GM04503 (cell line): ENCODE results near the gene OXCT1.
"Not testable (repeated sequence)": the region's sequence is repeated elsewhere in the genome, so short reads cannot be mapped to it uniquely, and the experiment has no call there.

ENCODE experiments used
- DNase-seq: peaks from one replicate; pipeline ENCODE4 v3.0.0-alpha.2; 2012; ENCODE audit warnings: low read depth

The OXCT1 gene

DNA sequence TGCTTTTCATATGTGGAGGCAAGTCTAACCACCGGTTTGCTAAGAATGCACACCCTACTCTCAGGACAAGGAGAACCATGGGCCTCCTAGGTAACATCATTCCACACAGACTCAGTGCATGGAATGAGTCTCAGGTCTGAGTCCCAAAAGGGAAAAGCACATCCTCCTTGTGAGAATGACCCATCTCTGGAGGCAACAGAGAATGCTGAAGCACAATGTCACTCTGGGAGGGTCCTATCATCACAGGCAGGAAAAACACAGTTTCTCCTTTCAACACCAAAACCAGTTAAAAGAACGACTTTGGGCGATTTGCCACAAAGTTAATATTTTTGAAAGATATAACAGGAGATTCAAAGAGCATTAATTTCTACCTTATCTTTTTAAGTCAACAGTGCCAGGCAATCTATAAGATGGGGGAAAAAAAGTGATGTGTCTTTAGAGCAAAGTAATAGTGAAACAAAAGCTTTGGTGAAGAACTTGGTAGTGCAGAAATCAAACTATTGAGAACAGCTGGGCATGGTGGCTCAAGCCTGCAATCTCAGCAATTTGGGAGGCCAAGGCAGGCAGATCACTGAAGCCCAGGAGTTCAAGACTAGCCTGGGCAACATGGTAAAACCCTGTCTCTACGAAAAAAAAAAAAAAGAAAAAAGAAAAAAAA lies 97.3 kb downstream of the OXCT1 start:
- no peak for DNase-seq

- no peak for DNase-seq
Measured at GRCh38 chr5:41772056-41772455, 98.2 kb downstream of the OXCT1 start.

DNA sequence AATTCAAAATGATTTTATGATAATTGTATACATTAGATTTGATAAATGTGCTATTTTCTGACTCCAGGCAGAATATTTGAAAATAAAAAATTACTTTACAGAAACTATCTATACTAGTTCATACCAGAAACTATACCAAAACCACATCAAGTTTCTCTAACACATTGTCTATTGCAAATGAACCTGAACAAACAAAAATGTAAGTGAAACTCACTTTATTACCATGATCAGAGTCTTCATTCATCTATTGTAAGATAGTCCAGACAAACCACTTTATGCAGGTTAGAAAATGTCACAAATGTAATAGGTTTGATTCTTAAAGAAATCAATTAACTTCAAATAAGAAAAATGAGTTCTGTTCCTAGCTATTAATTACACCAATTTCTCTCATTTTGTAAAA lies 99.4 kb downstream of the OXCT1 start:
- no peak for DNase-seq

DNA sequence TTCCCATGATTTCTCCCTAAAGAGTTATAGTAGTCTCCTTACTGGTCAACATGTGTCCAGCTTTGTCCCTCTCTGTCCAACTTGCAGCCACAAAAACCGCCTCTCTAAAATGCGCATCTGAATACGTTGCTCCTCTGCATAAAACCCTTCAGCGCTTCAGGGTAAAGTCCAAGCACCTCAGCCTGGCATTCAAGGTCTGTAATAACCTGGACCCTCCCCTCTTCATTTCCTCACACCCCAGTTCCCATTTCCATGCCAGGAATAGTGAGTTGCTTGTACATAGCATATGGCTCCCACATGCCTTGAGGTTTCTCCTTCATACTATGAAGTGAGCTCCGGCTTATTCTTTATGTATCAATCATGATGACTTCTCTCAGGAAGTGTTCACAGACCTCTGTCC lies 101.5 kb downstream of the OXCT1 start:
- no peak for DNase-seq

- no peak for DNase-seq
Measured at GRCh38 chr5:41764650-41765049, 105.6 kb downstream of the OXCT1 start.

DNA sequence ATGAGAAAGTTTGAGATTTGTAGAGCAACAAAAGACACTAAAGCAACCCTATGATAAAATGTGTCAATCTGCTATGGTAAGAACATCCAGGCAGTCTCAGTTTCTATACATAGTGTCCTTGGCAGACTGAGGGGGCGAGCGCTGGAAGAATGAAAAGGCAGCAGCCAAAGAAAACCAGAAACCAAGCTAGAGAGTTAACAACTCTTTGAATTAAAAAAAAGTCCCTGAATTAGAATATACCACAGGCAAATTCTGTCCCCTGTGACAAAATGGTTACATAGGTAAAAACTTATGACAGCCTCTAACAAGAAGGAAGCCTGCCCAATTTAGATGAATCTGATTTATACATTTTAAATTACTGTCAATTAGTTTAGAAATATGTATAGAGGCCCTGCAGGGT lies 106.7 kb downstream of the OXCT1 start:
- DNase-seq: no peak

- peak; percentile 39 for DNase-seq
Measured at GRCh38 chr5:41763081-41763480, 107.1 kb downstream of the OXCT1 start.

- no peak for DNase-seq
Measured at GRCh38 chr5:41762426-41762825, 107.8 kb downstream of the OXCT1 start.

DNA sequence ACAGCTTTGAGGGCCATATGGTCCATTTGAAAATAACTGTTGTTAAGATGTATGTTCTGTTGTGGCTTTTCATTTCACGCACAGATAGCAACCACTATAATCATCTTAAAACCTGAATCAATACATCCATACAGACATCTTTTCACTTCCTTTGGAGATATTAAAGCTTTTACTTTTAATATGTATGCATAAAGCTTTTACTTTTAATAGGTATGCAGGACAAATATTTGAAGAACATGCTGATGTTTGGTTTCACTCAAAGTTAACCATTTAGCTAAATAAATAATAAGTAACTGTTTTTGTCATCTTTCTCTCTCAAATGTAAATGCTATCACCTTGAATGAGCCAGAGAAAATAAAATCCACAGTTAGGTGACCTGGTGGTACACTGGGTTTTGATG lies 108.6 kb downstream of the OXCT1 start:
- DNase-seq: no peak

GRCh38 chr5:41755705-41756104 lies 114.5 kb downstream of the OXCT1 start:
- DNase-seq: no peak

DNA sequence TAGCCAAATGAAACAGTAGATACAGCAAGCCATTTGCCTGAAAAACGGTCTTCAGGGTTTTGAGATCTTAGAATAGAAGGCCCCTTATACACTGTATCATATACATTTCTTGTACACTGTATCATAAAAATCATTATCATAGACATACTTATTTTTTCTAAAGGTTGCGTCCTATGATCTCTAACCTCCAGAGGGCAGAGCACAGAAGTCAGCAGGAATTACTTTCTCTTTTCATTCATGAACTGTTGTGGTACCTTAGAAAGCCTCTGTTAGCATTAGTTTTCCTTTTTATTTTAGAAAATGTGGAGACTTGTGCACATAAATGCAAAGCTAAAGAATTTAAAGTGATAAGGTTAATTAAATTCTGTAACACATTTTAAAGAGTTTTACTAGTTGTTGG lies 115.4 kb downstream of the OXCT1 start:
- DNase-seq: no peak

GRCh38 chr5:41751867-41752266 lies 118.4 kb downstream of the OXCT1 start:
- DNase-seq: no peak

GRCh38 chr5:41748631-41749030 lies 121.6 kb downstream of the OXCT1 start:
- DNase-seq: no peak

- DNase-seq: no peak
Measured at GRCh38 chr5:41747708-41748107, 122.5 kb downstream of the OXCT1 start.

DNA sequence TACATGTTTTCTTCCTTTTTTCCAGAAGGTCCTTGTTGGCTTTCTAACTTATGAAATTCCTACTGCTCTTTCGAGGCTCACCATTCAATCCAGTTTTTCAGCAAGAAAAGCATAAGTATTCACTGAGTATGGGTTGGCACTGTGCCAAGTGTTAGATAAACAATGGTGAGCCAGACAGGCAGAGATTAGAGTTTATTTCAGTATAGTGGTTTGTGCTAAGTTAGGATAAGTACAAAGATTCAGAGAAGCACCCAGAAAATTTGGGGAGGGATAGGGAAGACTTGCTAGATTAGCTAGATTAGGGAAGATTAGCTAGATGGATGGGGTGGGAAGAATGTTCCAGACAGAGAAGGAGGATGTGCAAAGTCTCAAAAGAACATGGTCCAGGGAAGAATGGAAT lies 122.9 kb downstream of the OXCT1 start:
- no peak for DNase-seq

- not testable (repeated sequence) for DNase-seq
Measured at GRCh38 chr5:41742608-41743007, 127.6 kb downstream of the OXCT1 start.

GRCh38 chr5:41738710-41739354 lies 131.4 kb downstream of the OXCT1 start:
- DNase-seq: no peak

- DNase-seq: peak; percentile 12
Measured at GRCh38 chr5:41736641-41737040, 133.6 kb downstream of the OXCT1 start.

DNA sequence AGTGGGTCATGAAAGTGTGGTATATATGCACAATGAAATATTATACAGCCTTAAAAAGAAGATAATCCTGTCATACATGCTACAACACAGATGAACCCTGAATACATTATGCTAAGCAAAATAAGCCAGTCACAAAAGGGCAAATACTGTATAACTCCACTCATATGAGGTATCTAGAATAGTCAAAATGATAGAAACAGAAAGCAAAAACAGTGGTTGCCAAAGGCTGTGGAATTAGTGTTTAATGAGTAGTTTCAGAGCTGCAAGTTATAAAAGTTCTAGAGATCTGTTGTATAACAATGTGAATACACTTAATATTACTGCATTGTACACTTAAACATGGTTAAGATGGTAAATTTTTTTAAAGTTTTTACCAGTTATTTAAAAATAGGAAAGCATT lies 135.0 kb downstream of the OXCT1 start:
- no peak for DNase-seq

DNA sequence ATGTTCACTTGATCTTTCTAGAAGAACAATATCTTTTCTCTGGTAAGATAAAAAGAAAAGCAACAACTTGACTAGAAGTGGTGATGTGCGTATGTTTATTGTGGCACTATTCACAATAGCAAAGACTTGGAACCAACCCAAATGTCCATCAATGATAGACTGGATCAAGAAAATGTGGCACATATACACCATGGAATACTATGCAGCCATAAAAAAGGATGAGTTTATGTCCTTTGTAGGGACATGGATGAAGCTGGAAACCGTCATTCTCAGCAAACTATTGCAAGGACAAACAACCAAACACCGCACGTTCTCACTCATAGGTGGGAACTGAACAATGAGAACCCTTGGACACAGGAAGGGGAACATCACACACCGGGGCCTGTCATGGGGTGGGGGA lies 140.8 kb downstream of the OXCT1 start:
- DNase-seq: not testable (repeated sequence)

DNA sequence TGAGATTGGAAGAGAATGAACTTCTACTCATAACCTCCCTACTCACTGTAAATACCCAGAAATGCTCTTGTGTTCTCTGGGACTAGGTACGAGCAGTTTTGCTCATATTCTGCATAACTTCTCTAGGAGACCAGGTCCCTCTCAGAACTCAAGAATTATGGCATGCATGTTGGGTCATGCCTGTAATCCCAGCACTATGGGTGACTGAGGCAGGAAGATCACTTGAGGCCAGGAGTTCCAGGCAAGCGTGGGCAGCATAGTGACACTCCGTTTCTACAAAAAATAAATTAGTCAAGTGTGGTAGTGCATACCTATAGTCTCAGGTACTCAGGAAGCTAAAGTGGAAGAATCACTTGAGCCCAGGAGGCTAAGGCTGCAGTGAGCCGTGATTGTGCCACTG lies 141.9 kb downstream of the OXCT1 start:
- no peak for DNase-seq

DNA sequence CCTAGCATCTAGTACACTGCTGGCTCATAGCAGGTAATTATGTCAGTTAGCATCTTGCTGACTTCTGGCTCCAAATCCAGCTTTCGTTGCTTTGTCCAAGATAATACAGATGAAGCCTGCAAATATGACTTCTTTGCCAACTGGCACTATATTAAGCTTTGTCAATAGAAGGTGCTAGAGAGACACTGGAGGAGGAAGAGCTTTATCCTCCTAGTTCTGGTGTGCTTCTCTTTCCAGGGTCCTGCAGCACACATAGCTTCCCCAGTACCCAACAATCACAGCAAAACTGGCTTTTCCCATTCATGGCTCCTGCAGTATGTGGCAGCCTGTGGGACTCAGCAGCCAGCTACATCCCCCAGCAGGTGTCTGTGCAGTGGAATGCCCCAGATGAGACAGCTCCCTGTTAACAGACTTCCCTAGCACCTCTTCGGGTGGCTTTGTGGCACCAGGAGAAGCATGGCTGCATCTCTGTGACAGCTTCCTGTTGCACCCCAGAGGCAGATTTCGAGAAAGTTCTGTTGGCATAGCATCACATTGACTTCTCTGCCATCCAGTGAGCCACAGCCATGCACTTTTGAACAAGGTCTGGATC lies 147.8 kb downstream of the OXCT1 start:
- DNase-seq: no peak

DNA sequence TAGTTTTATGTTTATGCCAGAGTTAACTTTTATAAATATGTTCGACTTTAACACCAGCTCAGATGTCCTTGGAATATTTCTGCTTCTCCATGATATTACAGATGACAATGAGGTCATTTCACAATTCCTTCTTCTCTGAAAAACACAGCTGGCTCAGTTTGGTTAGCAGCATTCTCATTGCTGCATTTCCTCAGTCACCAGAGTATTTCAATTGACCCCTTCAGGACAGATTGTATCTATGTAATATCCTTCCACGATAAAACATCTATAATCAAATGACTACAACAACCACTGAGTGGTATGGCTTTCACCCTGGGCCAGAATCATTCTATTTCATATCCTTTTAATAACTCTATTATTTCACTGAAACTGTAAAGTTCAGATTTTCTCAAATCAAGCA lies 148.7 kb downstream of the OXCT1 start:
- DNase-seq: no peak

- no peak for DNase-seq
Measured at GRCh38 chr5:41716382-41716781, 153.8 kb downstream of the OXCT1 start.
